Measurements from ENCODE around the gene HOXD8. TPM values are rescaled to one million over a fixed set of nuclear protein-coding genes. Genes with fewer than 3 reads are reported as not detected.

Gene HOXD8
- total and polyA plus RNA-seq, 3 donors from 2014 or later, result 36.6 to 41.2 (median 39.8) TPM

GRCh38 chr2:176106581-176107539 lies 22.6 kb upstream of the HOXD8 start, which contains the start of gene HOXD11:
Gene HOXD11 (plus strand): TSS chr2:176107280. CDS start chr2:176107356, 76 bp downstream.
- Histone ChIP-seq H3K4me1 (peaks cover 6% of the 10 kb centered on the region), H3K36me3 (ENCODE audit: low read depth, missing control alignments) (no peaks in the 10 kb centered on the region), H3K4me3 (peak within 1 kb of the TSS; percentile 19 to 23), H3K27me3 (no peaks in the 10 kb centered on the region), H3K27ac (no peak within 1 kb of the TSS), H3K9me3 (no peaks in the 10 kb centered on the region)
- DNase-seq, result no peak
- TF ChIP-seq CTCF (IDR thresholded peaks at IDR 0.05) (no peak), POLR2A (IDR thresholded peaks at IDR 0.05) (no peak)
- 6% methylated on average over 52 to 79 of the region's 85 CpGs for WGBS, 2 donors
- intact Hi-C loops (cut with DNase I; ENCODE audit: low total_unique reads), result no loop called here

- 4% methylated on average over 20 of the region's 59 CpGs; no CpG with 5 or more reads in 1 of the 2 donors for WGBS, 2 donors
- no peaks in the 10 kb centered on the region for H3K9me3 ChIP-seq
- intact Hi-C loops (cut with DNase I; ENCODE audit: low total_unique reads), result no loop called here
- TF ChIP-seq POLR2A (IDR thresholded peaks at IDR 0.05) (no peak), CTCF (IDR thresholded peaks at IDR 0.05) (no peak)
- H3K27ac ChIP-seq, result no peak overlapping the region
- peaks cover 6% of the 10 kb centered on the region for H3K4me1 ChIP-seq
- no peak for DNase-seq
- no peaks in the 10 kb centered on the region for H3K36me3 ChIP-seq (ENCODE audit: low read depth, missing control alignments)
- peak overlapping the region in 1 of 2 donors; percentile 7 for H3K4me3 ChIP-seq
- H3K27me3 ChIP-seq, result no peaks in the 10 kb centered on the region
Measured at GRCh38 chr2:176107731-176108181, 21.7 kb upstream of the HOXD8 start.

GRCh38 chr2:176109192-176109901 lies 20.2 kb upstream of the HOXD8 start:
- H3K9me3 ChIP-seq, result no peaks in the 10 kb centered on the region
- intact Hi-C loops (cut with DNase I; ENCODE audit: low total_unique reads), result no loop called here
- H3K4me3 ChIP-seq, result peak overlapping the region in 1 of 2 donors; percentile 26
- DNase-seq, result no peak
- TF ChIP-seq POLR2A (IDR thresholded peaks at IDR 0.05) (no peak), CTCF (IDR thresholded peaks at IDR 0.05) (no peak)
- no peaks in the 10 kb centered on the region for H3K36me3 ChIP-seq (ENCODE audit: low read depth, missing control alignments)
- WGBS, 2 donors, result 31 to 36% methylated on average over 26 of the region's 26 CpGs
- H3K27ac ChIP-seq, result peak overlapping the region in 1 of 2 donors; percentile 11
- peaks cover 4% of the 10 kb centered on the region for H3K4me1 ChIP-seq
- H3K27me3 ChIP-seq, result no peaks in the 10 kb centered on the region

- no peak for DNase-seq
- H3K27ac ChIP-seq, result no peak overlapping the region
- H3K9me3 ChIP-seq, result no peaks in the 10 kb centered on the region
- no peaks in the 10 kb centered on the region for H3K27me3 ChIP-seq
- intact Hi-C loops (cut with DNase I; ENCODE audit: low total_unique reads), result no loop called here
- WGBS, 2 donors, result 54 to 62% methylated on average over 4 of the region's 4 CpGs
- H3K4me3 ChIP-seq, result peak overlapping the region in 1 of 2 donors; percentile 26
- TF ChIP-seq POLR2A (IDR thresholded peaks at IDR 0.05), result no peak
- no peak for TF ChIP-seq CTCF (IDR thresholded peaks at IDR 0.05)
- no peaks in the 10 kb centered on the region for H3K36me3 ChIP-seq (ENCODE audit: low read depth, missing control alignments)
- peaks cover 2% of the 10 kb centered on the region for H3K4me1 ChIP-seq
Measured at GRCh38 chr2:176109946-176110345, 19.6 kb upstream of the HOXD8 start.

Measured in testis (tissue), 3 donors.